SK-N-SH (cell line): ENCODE results near the gene CEACAM8. TPM values are rescaled to one million over a fixed set of nuclear protein-coding genes. Genes with fewer than 3 reads are reported as not detected.
"Not testable (repeated sequence)": the region's sequence is repeated elsewhere in the genome, so short reads cannot be mapped to it uniquely, and the experiment has no call there.

ENCODE experiments used
- CTCF ChIA-PET: fragments of 300-600, 350-600 bp; formaldehyde crosslinking; extraction: SDS; loops from one replicate; lab custom pipeline; 2021; lab: Yijun Ruan, JAX
- POLR2A ChIA-PET: fragments of 350-600 bp; sonication (Branson Sonifier 250); formaldehyde crosslinking; extraction: SDS; loops from one replicate; lab custom pipeline; 2020; ENCODE audit warnings: antibody characterized with exemption, inconsistent platforms; lab: Yijun Ruan, JAX
- DNase-seq: peaks from one replicate; pipeline ENCODE4 v3.0.0; 2012
- H2AFZ ChIP-seq: fragments of 200-600 bp; sonication (generic); 2 replicates; pipeline ENCODE4 v1.8.1; 2016; ENCODE audit warnings: antibody characterized with exemption, mild to moderate bottlenecking, low read depth
- H3F3A ChIP-seq: fragments of 200-600 bp; sonication (generic); replicated peaks from 2 replicates; pipeline ENCODE3; 2016; ENCODE audit warnings: antibody characterized with exemption, mild to moderate bottlenecking; ENCODE audit not compliant: insufficient read depth
- H3K27ac ChIP-seq, 2 experiments: fragments of 200-500 bp in 1 of 2; fragments of 200-600 bp in 1 of 2; sonication (Bioruptor generic) in 1 of 2; sonication (generic), shearing (Covaris generic) in 1 of 2; 2 replicates each; pipeline versions ENCODE4 v1.5.1 to v1.6.1; 2014 to 2016; ENCODE audit warnings: low read depth in 2 of 2, inconsistent platforms in 1 of 2, low read length in 1 of 2, mild to moderate bottlenecking in 1 of 2, mixed read lengths in 1 of 2
- H3K27me3 ChIP-seq: fragments of 200-600 bp; sonication (generic), shearing (Covaris generic); 2 replicates; pipeline ENCODE4 v1.6.1; 2016; ENCODE audit warnings: mixed run types; ENCODE audit not compliant: insufficient read depth
- H3K36me3 ChIP-seq, 2 experiments: fragments of 200-500 bp in 1 of 2; fragments of 200-600 bp in 1 of 2; sonication (Bioruptor generic) in 1 of 2; sonication (generic) in 1 of 2; replicated peaks in 1 of 2; 2 replicates each; pipeline versions ENCODE3 to v1.5.1; 2014 to 2016; ENCODE audit warnings: low read length in 1 of 2, mild to moderate bottlenecking in 1 of 2; ENCODE audit not compliant: insufficient read depth in 2 of 2, control insufficient read depth in 1 of 2
- H3K4me1 ChIP-seq, 2 experiments: fragments of 200-500 bp in 1 of 2; fragments of 200-600 bp in 1 of 2; sonication (Bioruptor generic) in 1 of 2; sonication (generic), shearing (Covaris generic) in 1 of 2; 2 replicates each; pipeline versions ENCODE4 v1.5.1 to v1.6.1; 2014 to 2016; ENCODE audit warnings: low read depth in 1 of 2, low read length in 1 of 2, mixed run types in 1 of 2; ENCODE audit not compliant: insufficient read depth in 2 of 2, control insufficient read depth in 1 of 2
- H3K4me2 ChIP-seq: fragments of 200-600 bp; sonication (generic), shearing (Covaris generic); 2 replicates; pipeline ENCODE4 v1.6.1; 2017; ENCODE audit warnings: mixed run types
- H3K4me3 ChIP-seq, 2 experiments: fragments of 200-500 bp in 1 of 2; fragments of 200-600 bp in 1 of 2; sonication (Bioruptor generic) in 1 of 2; sonication (generic), shearing (Covaris generic) in 1 of 2; 2 replicates each; pipeline versions ENCODE4 v1.5.1 to v1.8.1; 2014 to 2016; ENCODE audit warnings: low read depth in 2 of 2, inconsistent platforms in 1 of 2, low read length in 1 of 2, mild to moderate bottlenecking in 1 of 2, mixed read lengths in 1 of 2, moderate library complexity in 1 of 2
- H3K79me2 ChIP-seq: fragments of 200-600 bp; sonication (generic); 2 replicates; pipeline ENCODE4 v1.8.1; 2017; ENCODE audit warnings: mild to moderate bottlenecking; ENCODE audit not compliant: insufficient read depth
- H3K9ac ChIP-seq: fragments of 200-600 bp; sonication (generic); 2 replicates; pipeline ENCODE4 v1.6.1; 2017; ENCODE audit warnings: mixed run types
- H3K9me2 ChIP-seq: fragments of 200-600 bp; sonication (generic); 2 replicates; pipeline ENCODE4 v1.6.1; 2017; ENCODE audit warnings: mixed run types
- H3K9me3 ChIP-seq: fragments of 200-600 bp; sonication (generic); 2 replicates; pipeline ENCODE4 v1.6.1; 2017; ENCODE audit warnings: mixed run types, mild to moderate bottlenecking, moderate library complexity
- H4K20me1 ChIP-seq: fragments of 200-600 bp; sonication (generic); 2 replicates; pipeline ENCODE4 v1.6.1; 2017; ENCODE audit warnings: mild to moderate bottlenecking, mixed run types; ENCODE audit not compliant: insufficient read depth
- EZH2phosphoT487 ChIP-seq: fragments of 200-600 bp; sonication (generic); IDR thresholded peaks from 2 replicates; pipeline ENCODE4 v1.6.1; 2017; ENCODE audit warnings: low read depth, mixed run types, mild to moderate bottlenecking, antibody characterized with exemption, moderate library complexity, borderline replicate concordance
- MEF2A ChIP-seq: IDR thresholded peaks from 2 replicates; pipeline ENCODE4 v1.4.0; 2012; ENCODE audit warnings: low read depth, borderline replicate concordance
- MXI1 ChIP-seq: IDR thresholded peaks from 2 replicates; pipeline ENCODE4 v1.6.1; 2012; ENCODE audit warnings: mild to moderate bottlenecking, low read depth, low read length, improper control_type of control experiment
- NFIC ChIP-seq: IDR thresholded peaks from 2 replicates; pipeline ENCODE4 v1.4.0; 2012; ENCODE audit warnings: borderline replicate concordance
- NRF1 ChIP-seq: IDR thresholded peaks from 2 replicates; pipeline ENCODE4 v1.6.1; 2012; ENCODE audit warnings: low read depth, mild to moderate bottlenecking, low read length
- POLR2AphosphoS5 ChIP-seq: IDR thresholded peaks from 2 replicates; pipeline ENCODE4 v1.6.1; 2012; ENCODE audit warnings: low read depth, low read length
- SIN3A ChIP-seq: IDR thresholded peaks from 2 replicates; pipeline ENCODE4 v1.6.1; 2012; ENCODE audit warnings: low read depth, mild to moderate bottlenecking, low read length, moderate library complexity, borderline replicate concordance
- TAF1 ChIP-seq: IDR thresholded peaks from 2 replicates; pipeline ENCODE4 v1.6.1; 2012; ENCODE audit warnings: low read depth, mild to moderate bottlenecking, low read length, moderate library complexity, borderline replicate concordance
- TCF12 ChIP-seq: IDR thresholded peaks from 2 replicates; pipeline ENCODE4 v1.4.0; 2012
- WGBS: methylation state at CpG from one replicate; pipeline ENCODE4 v1.1.6; 2017; ENCODE audit warnings: low lambda C conversion rate; 5-methylcytosine and 5-hydroxymethylcytosine counted together
- polyA plus RNA-seq, 3 experiments: library from polyadenylated mRNA; depleted of rRNA; stranded (reverse); fragments of >200 nt; gene quantifications; 2 replicates each; pipeline ENCODE4 v1.2.3, GENCODE V29; 2012
- TF ChIP-seq, protein P1 (sequence below): IDR thresholded peaks from 2 replicates; pipeline ENCODE4 v1.4.0; 2012; ENCODE audit warnings: low read depth, borderline replicate concordance
- TF ChIP-seq, protein P2 (sequence below): IDR thresholded peaks from 2 replicates; pipeline ENCODE4 v1.6.1; 2012; ENCODE audit warnings: mild to moderate bottlenecking, low read depth, low read length, moderate library complexity
- TF ChIP-seq, protein P3 (sequence below): fragments of 200-600 bp; sonication (generic); IDR thresholded peaks from 2 replicates; pipeline ENCODE4 v1.6.1; 2017; ENCODE audit warnings: antibody characterized with exemption, mild to moderate bottlenecking, moderate library complexity

CEACAM8 gene
- polyA plus RNA-seq, 1 of the 3 experiments (the other 2 are of a cell fraction): not detected

DNA sequence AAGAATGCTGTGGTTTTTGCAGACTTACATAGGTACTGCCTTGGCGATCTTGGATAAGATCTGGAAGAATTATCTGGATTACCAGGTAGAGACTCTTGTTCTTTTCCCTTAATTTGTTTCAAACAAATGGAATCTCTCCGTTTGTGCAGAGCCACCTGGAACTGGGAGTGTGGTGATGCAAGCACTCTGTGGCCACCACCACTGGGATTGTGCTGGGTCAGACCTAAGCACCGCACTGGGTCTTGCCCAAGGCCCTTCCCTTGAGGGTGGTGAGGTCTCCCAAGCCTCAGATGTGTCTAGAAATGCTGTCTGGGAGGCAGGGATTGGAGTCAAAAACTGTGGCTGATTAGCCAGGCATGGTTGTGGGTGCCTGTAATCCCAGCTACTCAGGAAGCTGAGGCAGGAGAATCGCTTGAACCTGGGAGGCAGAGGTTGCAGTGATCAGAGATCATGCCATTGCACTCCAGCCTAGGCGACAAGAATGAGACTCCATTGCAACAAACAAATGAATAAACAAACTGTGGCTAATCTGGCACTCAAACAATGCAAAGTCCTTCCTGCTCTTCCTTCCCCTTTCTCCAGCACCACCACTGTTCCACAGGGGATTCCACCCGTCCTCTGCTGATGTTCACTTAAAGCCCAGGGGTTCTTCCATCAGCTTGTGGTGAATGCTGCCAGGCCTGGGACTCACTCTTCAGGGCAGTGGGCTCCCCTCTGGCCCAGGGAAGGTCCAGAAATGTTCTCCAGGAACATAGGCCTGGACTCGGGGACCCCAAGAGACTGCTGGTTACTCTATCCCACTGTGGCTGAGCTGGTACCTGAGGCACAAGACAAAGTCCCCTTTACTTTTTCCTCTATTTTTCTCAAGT, 55.6 kb downstream of the CEACAM8 start:
- Histone ChIP-seq H3K36me3 (no peaks in the 10 kb centered on the region), H3K4me3 (no peak overlapping the region), H4K20me1 (no peaks in the 10 kb centered on the region), H3F3A (no peaks in the 10 kb centered on the region), H3K9ac (no peak overlapping the region), H3K9me2 (no peaks in the 10 kb centered on the region), H3K27me3 (peaks cover 5% of the 10 kb centered on the region; the same call in 1 of the 2 replicates), H3K9me3 (no peaks in the 10 kb centered on the region), H2AFZ (no peak overlapping the region), H3K4me1 (no peaks in the 10 kb centered on the region), H3K27ac (no peak overlapping the region), H3K79me2 (no peaks in the 10 kb centered on the region), H3K4me2 (no peak overlapping the region)
- WGBS: 58% methylated on average over 7 of the region's 7 CpGs
- ChIA-PET POLR2A (no interaction called here), CTCF (interaction anchor here (1.7 to 3.6 kb wide), 2 partner anchors 10 to 100 kb away, joined by 5 to 15 read pairs; partner anchors contain the start of gene CEACAM1)
- no peak for DNase-seq
- no peak for TF ChIP-seq MXI1
- TF ChIP-seq, protein P1, sequence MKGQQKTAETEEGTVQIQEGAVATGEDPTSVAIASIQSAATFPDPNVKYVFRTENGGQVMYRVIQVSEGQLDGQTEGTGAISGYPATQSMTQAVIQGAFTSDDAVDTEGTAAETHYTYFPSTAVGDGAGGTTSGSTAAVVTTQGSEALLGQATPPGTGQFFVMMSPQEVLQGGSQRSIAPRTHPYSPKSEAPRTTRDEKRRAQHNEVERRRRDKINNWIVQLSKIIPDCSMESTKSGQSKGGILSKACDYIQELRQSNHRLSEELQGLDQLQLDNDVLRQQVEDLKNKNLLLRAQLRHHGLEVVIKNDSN: no peak
- no peak for TF ChIP-seq SIN3A
- TF ChIP-seq, protein P2, sequence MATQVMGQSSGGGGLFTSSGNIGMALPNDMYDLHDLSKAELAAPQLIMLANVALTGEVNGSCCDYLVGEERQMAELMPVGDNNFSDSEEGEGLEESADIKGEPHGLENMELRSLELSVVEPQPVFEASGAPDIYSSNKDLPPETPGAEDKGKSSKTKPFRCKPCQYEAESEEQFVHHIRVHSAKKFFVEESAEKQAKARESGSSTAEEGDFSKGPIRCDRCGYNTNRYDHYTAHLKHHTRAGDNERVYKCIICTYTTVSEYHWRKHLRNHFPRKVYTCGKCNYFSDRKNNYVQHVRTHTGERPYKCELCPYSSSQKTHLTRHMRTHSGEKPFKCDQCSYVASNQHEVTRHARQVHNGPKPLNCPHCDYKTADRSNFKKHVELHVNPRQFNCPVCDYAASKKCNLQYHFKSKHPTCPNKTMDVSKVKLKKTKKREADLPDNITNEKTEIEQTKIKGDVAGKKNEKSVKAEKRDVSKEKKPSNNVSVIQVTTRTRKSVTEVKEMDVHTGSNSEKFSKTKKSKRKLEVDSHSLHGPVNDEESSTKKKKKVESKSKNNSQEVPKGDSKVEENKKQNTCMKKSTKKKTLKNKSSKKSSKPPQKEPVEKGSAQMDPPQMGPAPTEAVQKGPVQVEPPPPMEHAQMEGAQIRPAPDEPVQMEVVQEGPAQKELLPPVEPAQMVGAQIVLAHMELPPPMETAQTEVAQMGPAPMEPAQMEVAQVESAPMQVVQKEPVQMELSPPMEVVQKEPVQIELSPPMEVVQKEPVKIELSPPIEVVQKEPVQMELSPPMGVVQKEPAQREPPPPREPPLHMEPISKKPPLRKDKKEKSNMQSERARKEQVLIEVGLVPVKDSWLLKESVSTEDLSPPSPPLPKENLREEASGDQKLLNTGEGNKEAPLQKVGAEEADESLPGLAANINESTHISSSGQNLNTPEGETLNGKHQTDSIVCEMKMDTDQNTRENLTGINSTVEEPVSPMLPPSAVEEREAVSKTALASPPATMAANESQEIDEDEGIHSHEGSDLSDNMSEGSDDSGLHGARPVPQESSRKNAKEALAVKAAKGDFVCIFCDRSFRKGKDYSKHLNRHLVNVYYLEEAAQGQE: no peak
- TF ChIP-seq TCF12: no peak
- TF ChIP-seq NRF1: no peak
- TF ChIP-seq POLR2AphosphoS5: no peak
- no peak for TF ChIP-seq TAF1
- no peak for TF ChIP-seq EZH2phosphoT487
- TF ChIP-seq, protein P3, sequence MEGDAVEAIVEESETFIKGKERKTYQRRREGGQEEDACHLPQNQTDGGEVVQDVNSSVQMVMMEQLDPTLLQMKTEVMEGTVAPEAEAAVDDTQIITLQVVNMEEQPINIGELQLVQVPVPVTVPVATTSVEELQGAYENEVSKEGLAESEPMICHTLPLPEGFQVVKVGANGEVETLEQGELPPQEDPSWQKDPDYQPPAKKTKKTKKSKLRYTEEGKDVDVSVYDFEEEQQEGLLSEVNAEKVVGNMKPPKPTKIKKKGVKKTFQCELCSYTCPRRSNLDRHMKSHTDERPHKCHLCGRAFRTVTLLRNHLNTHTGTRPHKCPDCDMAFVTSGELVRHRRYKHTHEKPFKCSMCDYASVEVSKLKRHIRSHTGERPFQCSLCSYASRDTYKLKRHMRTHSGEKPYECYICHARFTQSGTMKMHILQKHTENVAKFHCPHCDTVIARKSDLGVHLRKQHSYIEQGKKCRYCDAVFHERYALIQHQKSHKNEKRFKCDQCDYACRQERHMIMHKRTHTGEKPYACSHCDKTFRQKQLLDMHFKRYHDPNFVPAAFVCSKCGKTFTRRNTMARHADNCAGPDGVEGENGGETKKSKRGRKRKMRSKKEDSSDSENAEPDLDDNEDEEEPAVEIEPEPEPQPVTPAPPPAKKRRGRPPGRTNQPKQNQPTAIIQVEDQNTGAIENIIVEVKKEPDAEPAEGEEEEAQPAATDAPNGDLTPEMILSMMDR: no peak
- TF ChIP-seq MEF2A: no peak
- no peak for TF ChIP-seq NFIC

DNA sequence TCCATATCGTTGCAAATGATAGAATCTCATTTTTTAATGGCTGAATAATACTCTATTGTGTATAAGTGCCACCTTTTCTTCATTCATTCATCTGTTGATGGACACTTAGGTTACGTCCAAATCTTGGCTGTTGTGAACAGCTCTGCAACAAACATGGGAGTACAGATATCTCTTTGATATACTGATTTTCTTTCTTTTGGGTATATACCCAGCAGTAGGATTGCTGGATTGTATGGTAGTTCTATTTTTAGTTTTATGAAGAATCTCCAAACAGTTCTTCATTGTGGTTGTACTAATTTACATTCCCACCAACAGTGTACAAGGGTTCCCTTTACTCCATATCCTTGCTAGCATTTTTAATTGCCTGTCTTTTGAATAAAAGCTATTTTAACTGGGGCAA, 59.4 kb downstream of the CEACAM8 start:
- H3K27ac ChIP-seq, H4K20me1 ChIP-seq, H3K9me3 ChIP-seq, H3K4me2 ChIP-seq, H3K27me3 ChIP-seq, POLR2A ChIA-PET, H3K4me1 ChIP-seq, DNase-seq, H3K9ac ChIP-seq, H2AFZ ChIP-seq, H3K36me3 ChIP-seq, H3K79me2 ChIP-seq, H3K9me2 ChIP-seq, H3F3A ChIP-seq, H3K4me3 ChIP-seq: not testable (repeated sequence)
- CTCF ChIA-PET: interaction anchor here (0.6 to 1.4 kb wide), 3 partner anchors 23 to 97 kb away, joined by 3 to 4 read pairs (median 3); no protein-coding TSS in a partner anchor
- WGBS: 7% methylated on average over 2 of the region's 2 CpGs
